WTC11 (cell line): ENCODE results near the gene VEPH1. TPM values are rescaled to one million over a fixed set of nuclear protein-coding genes. Genes with fewer than 3 reads are reported as not detected.

Source experiments
- ATAC-seq: fragments of 200-7000 bp; cut with Tn5 transposase; 2 replicates; pipeline ENCODE4 v1.10.0; 2021; ENCODE audit warnings: mild to moderate bottlenecking, moderate library complexity
- CTCF ChIA-PET: fragments of 300-600 bp; sonication (Branson Sonifier 250); formaldehyde crosslinking; loops from one replicate; lab custom pipeline; 2021; ENCODE audit warnings: antibody characterized with exemption; lab: Charles Lee
- POLR2A ChIA-PET: fragments of 350-600 bp; sonication (Branson Sonifier 250); formaldehyde crosslinking; loops from one replicate; lab custom pipeline; 2021; ENCODE audit warnings: antibody characterized with exemption; lab: Charles Lee
- DNase-seq: peaks from one replicate; pipeline ENCODE4 v3.0.0; 2021; ENCODE audit warnings: low spot score
- H3K27ac Mint-ChIP-seq: 2 replicates; pipeline ENCODE4 v1.8.0; 2021; ENCODE audit warnings: mixed read lengths
- H3K27me3 Mint-ChIP-seq: 2 replicates; pipeline ENCODE4 v1.8.0; 2021; ENCODE audit warnings: low read depth, mild to moderate bottlenecking, moderate library complexity, mixed read lengths
- H3K36me3 Mint-ChIP-seq: 2 replicates; pipeline ENCODE4 v1.8.0; 2021; ENCODE audit warnings: mixed read lengths
- H3K4me1 Mint-ChIP-seq: 2 replicates; pipeline ENCODE4 v1.8.0; 2022; ENCODE audit warnings: mixed read lengths
- H3K4me3 Mint-ChIP-seq: 2 replicates; pipeline ENCODE4 v1.8.0; 2021; ENCODE audit warnings: mild to moderate bottlenecking, moderate library complexity, mixed read lengths
- H3K9me3 Mint-ChIP-seq: 2 replicates; pipeline ENCODE4 v1.8.0; 2021; ENCODE audit warnings: mixed read lengths
- EMX1 ChIP-seq: fragments of 250-450 bp; sonication (Bioruptor Pico); IDR thresholded peaks from 2 replicates; pipeline ENCODE4 v1.8.0; 2021; ENCODE audit warnings: mild to moderate bottlenecking
- ESRRA ChIP-seq: sonication (generic); formaldehyde crosslinking; IDR thresholded peaks from 2 replicates; pipeline ENCODE4 v1.8.1; 2022; ENCODE audit warnings: mild to moderate bottlenecking, missing genetic modification reagents, borderline replicate concordance
- GRHL2 ChIP-seq: fragments of 250-450 bp; sonication (Bioruptor Pico); IDR thresholded peaks from 2 replicates; pipeline ENCODE4 v1.8.0; 2022; ENCODE audit warnings: mild to moderate bottlenecking, moderate library complexity; ENCODE audit not compliant: insufficient replicate concordance, severe bottlenecking
- KAT7 ChIP-seq: sonication (generic); formaldehyde crosslinking; IDR thresholded peaks from 2 replicates; pipeline ENCODE4 v1.8.1; 2023; ENCODE audit warnings: missing genetic modification reagents, mild to moderate bottlenecking, borderline replicate concordance
- NFATC4 ChIP-seq: fragments of 250-450 bp; sonication (Bioruptor Pico); IDR thresholded peaks from 2 replicates; pipeline ENCODE4 v1.9.0; 2021; ENCODE audit warnings: mild to moderate bottlenecking
- NFE2L1 ChIP-seq: sonication (generic); formaldehyde crosslinking; IDR thresholded peaks from 2 replicates; pipeline ENCODE4 v1.8.1; 2023; ENCODE audit warnings: missing genetic modification reagents
- NR3C1 ChIP-seq: sonication (generic); formaldehyde crosslinking; conservative IDR thresholded peaks from 2 replicates; pipeline ENCODE4 v1.8.1; 2023; ENCODE audit warnings: low read depth, mild to moderate bottlenecking, missing genetic modification reagents
- TEAD1 ChIP-seq: sonication (generic); formaldehyde crosslinking; IDR thresholded peaks from 2 replicates; pipeline ENCODE4 v1.8.0; 2022; ENCODE audit warnings: mild to moderate bottlenecking, missing genetic modification reagents
- ZBTB21 ChIP-seq: sonication (generic); formaldehyde crosslinking; IDR thresholded peaks from 2 replicates; pipeline ENCODE4 v1.8.1; 2023; ENCODE audit warnings: mild to moderate bottlenecking, missing genetic modification reagents, borderline replicate concordance
- ZNF396 ChIP-seq: fragments of 250-450 bp; sonication (Bioruptor Pico); IDR thresholded peaks from 2 replicates; pipeline ENCODE4 v1.8.0; 2021; ENCODE audit warnings: mild to moderate bottlenecking, moderate library complexity, borderline replicate concordance
- ZNF671 ChIP-seq: fragments of 250-450 bp; sonication (Bioruptor Pico); IDR thresholded peaks from 2 replicates; pipeline ENCODE4 v1.8.0; 2021; ENCODE audit warnings: mild to moderate bottlenecking
- total RNA-seq: library from RNA; stranded (reverse); gene quantifications from 3 replicates; pipeline ENCODE4 v1.2.3, GENCODE V29; 2021
- TF ChIP-seq, protein P1 (sequence below): sonication (generic); formaldehyde crosslinking; IDR thresholded peaks from 2 replicates; pipeline ENCODE4 v1.8.1; 2022; ENCODE audit warnings: mild to moderate bottlenecking, missing genetic modification reagents, moderate library complexity, borderline replicate concordance
- TF ChIP-seq, protein P2 (sequence below): sonication (generic); formaldehyde crosslinking; IDR thresholded peaks from 2 replicates; pipeline ENCODE4 v1.8.0; 2022; ENCODE audit warnings: mild to moderate bottlenecking, missing genetic modification reagents
- TF ChIP-seq, protein P3 (sequence below): fragments of 250-450 bp; sonication (Bioruptor Pico); IDR thresholded peaks from 2 replicates; pipeline ENCODE4 v1.9.0; 2021; ENCODE audit warnings: moderate library complexity, mild to moderate bottlenecking, inconsistent platforms, borderline replicate concordance
- TF ChIP-seq, protein P4 (sequence below): sonication (generic); formaldehyde crosslinking; IDR thresholded peaks from 2 replicates; pipeline ENCODE4 v1.8.1; 2022; ENCODE audit warnings: low read depth, mild to moderate bottlenecking, moderate library complexity, missing genetic modification reagents, borderline replicate concordance
- TF ChIP-seq, protein P5 (sequence below): sonication (generic); formaldehyde crosslinking; IDR thresholded peaks from 2 replicates; pipeline ENCODE4 v1.8.1; 2022; ENCODE audit warnings: mild to moderate bottlenecking, moderate library complexity, missing genetic modification reagents
- TF ChIP-seq, protein P6 (sequence below): fragments of 250-450 bp; sonication (Bioruptor Pico); conservative IDR thresholded peaks from 2 replicates; pipeline ENCODE4 v1.9.0; 2021; ENCODE audit warnings: mild to moderate bottlenecking

Gene VEPH1
- total RNA-seq, 1 experiment from 2014 or later: 10.8 TPM

DNA sequence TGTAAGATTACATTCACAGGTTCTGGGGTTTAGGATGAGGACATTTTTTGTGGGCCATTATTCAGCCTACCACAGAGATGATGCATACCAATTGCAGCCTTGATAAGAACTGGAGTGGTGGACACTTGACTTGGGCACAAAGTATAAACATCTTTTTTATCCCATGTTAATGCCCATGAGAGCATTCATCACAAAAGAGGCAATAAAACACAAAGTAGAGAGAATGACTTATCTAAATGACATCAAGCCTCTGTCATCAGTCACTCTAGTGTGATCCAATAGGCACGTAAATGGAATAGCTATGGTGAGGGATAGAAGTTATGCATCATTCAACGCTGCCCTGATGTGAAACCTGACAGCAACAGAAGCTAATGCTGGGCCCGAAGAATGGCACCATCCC lies 25.8 kb downstream of the VEPH1 start:
- H3K4me3 Mint-ChIP-seq: no peak overlapping the region
- ATAC-seq (no peak), DNase-seq (no peak)
- TF ChIP-seq GRHL2 (CRISPR knock-in tag): no peak
- TF ChIP-seq ZNF671 (CRISPR knock-in tag): no peak
- no peak for TF ChIP-seq NR3C1 (CRISPR knock-in tag)
- TF ChIP-seq, protein P1, sequence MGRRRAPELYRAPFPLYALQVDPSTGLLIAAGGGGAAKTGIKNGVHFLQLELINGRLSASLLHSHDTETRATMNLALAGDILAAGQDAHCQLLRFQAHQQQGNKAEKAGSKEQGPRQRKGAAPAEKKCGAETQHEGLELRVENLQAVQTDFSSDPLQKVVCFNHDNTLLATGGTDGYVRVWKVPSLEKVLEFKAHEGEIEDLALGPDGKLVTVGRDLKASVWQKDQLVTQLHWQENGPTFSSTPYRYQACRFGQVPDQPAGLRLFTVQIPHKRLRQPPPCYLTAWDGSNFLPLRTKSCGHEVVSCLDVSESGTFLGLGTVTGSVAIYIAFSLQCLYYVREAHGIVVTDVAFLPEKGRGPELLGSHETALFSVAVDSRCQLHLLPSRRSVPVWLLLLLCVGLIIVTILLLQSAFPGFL (CRISPR knock-in tag): no peak
- TF ChIP-seq, protein P2, sequence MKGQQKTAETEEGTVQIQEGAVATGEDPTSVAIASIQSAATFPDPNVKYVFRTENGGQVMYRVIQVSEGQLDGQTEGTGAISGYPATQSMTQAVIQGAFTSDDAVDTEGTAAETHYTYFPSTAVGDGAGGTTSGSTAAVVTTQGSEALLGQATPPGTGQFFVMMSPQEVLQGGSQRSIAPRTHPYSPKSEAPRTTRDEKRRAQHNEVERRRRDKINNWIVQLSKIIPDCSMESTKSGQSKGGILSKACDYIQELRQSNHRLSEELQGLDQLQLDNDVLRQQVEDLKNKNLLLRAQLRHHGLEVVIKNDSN (CRISPR knock-in tag): no peak
- H3K9me3 Mint-ChIP-seq: peaks cover 30% of the 10 kb centered on the region
- H3K27me3 Mint-ChIP-seq: no peaks in the 10 kb centered on the region
- peaks cover 10% of the 10 kb centered on the region for H3K4me1 Mint-ChIP-seq
- peaks cover 11% of the 10 kb centered on the region; the same call in 1 of the 2 replicates for H3K36me3 Mint-ChIP-seq
- no peak overlapping the region for H3K27ac Mint-ChIP-seq
- ChIA-PET POLR2A (no interaction called here), CTCF (interaction anchor here (0.6 kb wide), 1 partner anchor 261 kb away, joined by 3 read pairs; no protein-coding TSS in a partner anchor)

DNA sequence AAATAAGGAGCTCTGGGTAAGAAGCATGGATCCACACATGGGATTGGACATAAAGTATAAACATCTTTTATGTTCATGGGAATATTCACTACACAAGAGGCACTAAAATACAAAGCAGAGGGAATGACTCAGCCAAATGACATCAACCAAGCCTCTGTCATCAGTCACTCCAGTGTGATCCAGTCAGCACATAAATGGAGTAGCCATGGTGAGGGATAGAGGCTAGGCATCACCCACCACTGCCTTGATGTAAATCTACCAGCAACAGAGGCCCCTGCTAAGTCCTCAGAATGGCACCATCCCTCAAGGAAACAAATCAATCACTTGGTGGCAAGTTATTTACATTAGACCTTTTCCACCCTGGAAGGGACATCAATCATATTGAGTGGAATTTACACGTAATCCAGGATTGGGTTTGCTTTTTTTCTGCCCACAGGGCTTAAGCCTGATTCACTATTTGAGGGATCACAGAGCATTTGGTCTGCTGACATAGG lies 27.2 kb downstream of the VEPH1 start:
- TF ChIP-seq ZBTB21 (CRISPR knock-in tag): no peak
- TF ChIP-seq KAT7 (CRISPR knock-in tag): no peak
- TF ChIP-seq, protein P3, sequence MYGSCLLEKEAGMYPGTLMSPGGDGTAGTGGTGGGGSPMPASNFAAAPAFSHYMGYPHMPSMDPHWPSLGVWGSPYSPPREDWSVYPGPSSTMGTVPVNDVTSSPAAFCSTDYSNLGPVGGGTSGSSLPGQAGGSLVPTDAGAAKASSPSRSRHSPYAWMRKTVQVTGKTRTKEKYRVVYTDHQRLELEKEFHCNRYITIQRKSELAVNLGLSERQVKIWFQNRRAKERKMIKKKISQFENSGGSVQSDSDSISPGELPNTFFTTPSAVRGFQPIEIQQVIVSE (CRISPR knock-in tag): no peak
- TF ChIP-seq NFATC4 (CRISPR knock-in tag): no peak
- TF ChIP-seq, protein P4, sequence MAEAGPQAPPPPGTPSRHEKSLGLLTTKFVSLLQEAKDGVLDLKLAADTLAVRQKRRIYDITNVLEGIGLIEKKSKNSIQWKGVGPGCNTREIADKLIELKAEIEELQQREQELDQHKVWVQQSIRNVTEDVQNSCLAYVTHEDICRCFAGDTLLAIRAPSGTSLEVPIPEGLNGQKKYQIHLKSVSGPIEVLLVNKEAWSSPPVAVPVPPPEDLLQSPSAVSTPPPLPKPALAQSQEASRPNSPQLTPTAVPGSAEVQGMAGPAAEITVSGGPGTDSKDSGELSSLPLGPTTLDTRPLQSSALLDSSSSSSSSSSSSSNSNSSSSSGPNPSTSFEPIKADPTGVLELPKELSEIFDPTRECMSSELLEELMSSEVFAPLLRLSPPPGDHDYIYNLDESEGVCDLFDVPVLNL (CRISPR knock-in tag): no peak
- TF ChIP-seq TEAD1 (CRISPR knock-in tag): no peak
- no peak for TF ChIP-seq ZNF396 (CRISPR knock-in tag)
- no peak for TF ChIP-seq EMX1
- TF ChIP-seq, protein P5, sequence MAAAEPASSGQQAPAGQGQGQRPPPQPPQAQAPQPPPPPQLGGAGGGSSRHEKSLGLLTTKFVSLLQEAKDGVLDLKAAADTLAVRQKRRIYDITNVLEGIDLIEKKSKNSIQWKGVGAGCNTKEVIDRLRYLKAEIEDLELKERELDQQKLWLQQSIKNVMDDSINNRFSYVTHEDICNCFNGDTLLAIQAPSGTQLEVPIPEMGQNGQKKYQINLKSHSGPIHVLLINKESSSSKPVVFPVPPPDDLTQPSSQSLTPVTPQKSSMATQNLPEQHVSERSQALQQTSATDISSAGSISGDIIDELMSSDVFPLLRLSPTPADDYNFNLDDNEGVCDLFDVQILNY: no peak
- TF ChIP-seq NFE2L1 (CRISPR knock-in tag): no peak
- TF ChIP-seq, protein P6, sequence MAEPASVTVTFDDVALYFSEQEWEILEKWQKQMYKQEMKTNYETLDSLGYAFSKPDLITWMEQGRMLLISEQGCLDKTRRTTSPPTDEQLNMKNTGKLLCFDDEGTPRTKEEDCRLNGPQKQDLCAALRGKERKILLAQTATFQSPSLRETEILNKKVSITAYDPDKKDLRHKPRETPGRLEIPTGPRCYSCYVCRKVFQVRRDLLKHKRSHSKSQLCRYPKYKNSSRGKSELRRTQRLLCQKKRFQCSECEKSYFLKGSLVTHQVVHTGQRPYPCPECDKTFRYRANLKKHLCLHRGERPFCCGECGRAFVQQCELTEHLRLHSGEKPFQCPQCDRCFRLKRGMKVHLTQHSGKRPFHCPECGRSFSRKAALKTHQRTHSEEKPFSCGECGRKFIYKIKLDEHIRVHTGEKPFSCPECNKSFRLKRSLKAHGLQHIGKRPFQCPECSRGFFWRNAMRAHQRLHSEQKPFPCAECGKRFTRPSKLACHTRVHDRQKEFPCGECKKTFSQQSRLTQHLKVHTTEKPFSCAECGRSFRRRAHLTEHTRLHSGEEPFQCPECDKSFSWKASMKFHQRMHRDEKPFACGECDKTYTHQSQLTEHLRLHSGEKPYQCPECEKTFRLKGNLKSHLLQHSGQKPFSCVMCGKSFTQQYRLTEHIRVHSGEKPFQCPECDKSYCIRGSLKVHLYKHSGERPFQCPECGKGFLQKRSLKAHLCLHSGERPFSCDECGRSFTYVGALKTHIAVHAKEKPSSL (CRISPR knock-in tag): no peak
- no peak for TF ChIP-seq ESRRA (CRISPR knock-in tag)
- H3K4me3 Mint-ChIP-seq: no peak overlapping the region
- no peak overlapping the region for H3K27ac Mint-ChIP-seq
- 0 out of 2 replicates have a peak, but pooled peaks cover 3% of the 10 kb centered on the region for H3K36me3 Mint-ChIP-seq
- no peaks in the 10 kb centered on the region for H3K27me3 Mint-ChIP-seq
- H3K9me3 Mint-ChIP-seq: peaks cover 19% of the 10 kb centered on the region
- DNase-seq (no peak), ATAC-seq (no peak)
- CTCF ChIA-PET: no interaction called here
- POLR2A ChIA-PET: no interaction called here
- peaks cover 8% of the 10 kb centered on the region for H3K4me1 Mint-ChIP-seq
